ENCODE data around the gene TMEM9. TPM values are rescaled to one million over a fixed set of nuclear protein-coding genes. Genes with fewer than 3 reads are reported as not detected.

TMEM9 gene
- total RNA-seq, 3 donors from 2014 or later (not counting 1 experiment from before 2014, with no cell fraction given), result 16.2 to 18.1 (median 16.9) TPM

- Mint-ChIP-seq H3K36me3 (no peaks in the 10 kb centered on the region), H3K27ac (no peak overlapping the region), H3K4me3 (no peak overlapping the region), H3K4me1 (no peaks in the 10 kb centered on the region), H3K27me3 (ENCODE audit: low read depth in 2 of 2) (peaks cover 0 to 5% of the 10 kb centered on the region in 2 donors), H3K9me3 (no peaks in the 10 kb centered on the region)
- Histone ChIP-seq H3K27me3 (ENCODE audit: control insufficient read depth, insufficient read depth, low read length) (no peaks in the 10 kb centered on the region), H3K27ac (ENCODE audit: low read length) (no peak overlapping the region), H3K4me3 (ENCODE audit: low read length) (no peak overlapping the region), H3K36me3 (ENCODE audit: control insufficient read depth, insufficient read depth, low read length) (no peaks in the 10 kb centered on the region), H3K4me1 (ENCODE audit: control insufficient read depth, insufficient read depth, low read length) (peaks cover under 1% of the 10 kb centered on the region), H3K9me3 (ENCODE audit: control insufficient read depth, insufficient read depth, low read length) (no peaks in the 10 kb centered on the region)
- ATAC-seq (no peak), DNase-seq (no peak)
- intact Hi-C loops (cut with micrococcal nuclease), result no loop called here
- WGBS (ENCODE audit: insufficient coverage), result 90% methylated on average over 1 of the region's 1 CpG
- TF ChIP-seq, protein P1, sequence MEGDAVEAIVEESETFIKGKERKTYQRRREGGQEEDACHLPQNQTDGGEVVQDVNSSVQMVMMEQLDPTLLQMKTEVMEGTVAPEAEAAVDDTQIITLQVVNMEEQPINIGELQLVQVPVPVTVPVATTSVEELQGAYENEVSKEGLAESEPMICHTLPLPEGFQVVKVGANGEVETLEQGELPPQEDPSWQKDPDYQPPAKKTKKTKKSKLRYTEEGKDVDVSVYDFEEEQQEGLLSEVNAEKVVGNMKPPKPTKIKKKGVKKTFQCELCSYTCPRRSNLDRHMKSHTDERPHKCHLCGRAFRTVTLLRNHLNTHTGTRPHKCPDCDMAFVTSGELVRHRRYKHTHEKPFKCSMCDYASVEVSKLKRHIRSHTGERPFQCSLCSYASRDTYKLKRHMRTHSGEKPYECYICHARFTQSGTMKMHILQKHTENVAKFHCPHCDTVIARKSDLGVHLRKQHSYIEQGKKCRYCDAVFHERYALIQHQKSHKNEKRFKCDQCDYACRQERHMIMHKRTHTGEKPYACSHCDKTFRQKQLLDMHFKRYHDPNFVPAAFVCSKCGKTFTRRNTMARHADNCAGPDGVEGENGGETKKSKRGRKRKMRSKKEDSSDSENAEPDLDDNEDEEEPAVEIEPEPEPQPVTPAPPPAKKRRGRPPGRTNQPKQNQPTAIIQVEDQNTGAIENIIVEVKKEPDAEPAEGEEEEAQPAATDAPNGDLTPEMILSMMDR (IDR thresholded peaks at IDR 0.05), result no peak
These were observed 45.7 kb downstream of the TMEM9 start for GRCh38 chr1:201108614-201109013.

- intact Hi-C loops (cut with micrococcal nuclease), result no loop called here
- Mint-ChIP-seq H3K4me1 (no peaks in the 10 kb centered on the region), H3K36me3 (no peaks in the 10 kb centered on the region), H3K4me3 (no peak overlapping the region), H3K9me3 (no peaks in the 10 kb centered on the region), H3K27ac (no peak overlapping the region), H3K27me3 (ENCODE audit: low read depth in 2 of 2) (no peaks in the 10 kb centered on the region)
- no peaks in the 10 kb centered on the region for H3K36me3 ChIP-seq (ENCODE audit: control insufficient read depth, insufficient read depth, low read length)
- DNase-seq (no peak), ATAC-seq (no peak)
- H3K4me3 ChIP-seq (ENCODE audit: low read length), result no peak overlapping the region
- H3K4me1 ChIP-seq (ENCODE audit: control insufficient read depth, insufficient read depth, low read length), result no peaks in the 10 kb centered on the region
- no peak overlapping the region for H3K27ac ChIP-seq (ENCODE audit: low read length)
- H3K9me3 ChIP-seq (ENCODE audit: control insufficient read depth, insufficient read depth, low read length), result no peaks in the 10 kb centered on the region
- WGBS (ENCODE audit: insufficient coverage), result 82% methylated on average over 5 of the region's 5 CpGs
- TF ChIP-seq, protein P1 (IDR thresholded peaks at IDR 0.05), result no peak
- H3K27me3 ChIP-seq (ENCODE audit: control insufficient read depth, insufficient read depth, low read length), result no peaks in the 10 kb centered on the region
These were observed 48.6 kb downstream of the TMEM9 start for GRCh38 chr1:201105688-201106087.

GRCh38 chr1:201104141-201104540 lies 50.1 kb downstream of the TMEM9 start:
- TF ChIP-seq, protein P1 (IDR thresholded peaks at IDR 0.05), result no peak
- H3K9me3 ChIP-seq (ENCODE audit: control insufficient read depth, insufficient read depth, low read length), result no peaks in the 10 kb centered on the region
- ATAC-seq, result no peak
- no peaks in the 10 kb centered on the region for H3K27me3 Mint-ChIP-seq (ENCODE audit: low read depth in 2 of 2)
- no peaks in the 10 kb centered on the region for H3K4me1 Mint-ChIP-seq
- H3K36me3 ChIP-seq (ENCODE audit: control insufficient read depth, insufficient read depth, low read length), result no peaks in the 10 kb centered on the region
- H3K4me3 Mint-ChIP-seq, result no peak overlapping the region
- H3K9me3 Mint-ChIP-seq, result no peaks in the 10 kb centered on the region
- no peak overlapping the region for H3K27ac ChIP-seq (ENCODE audit: low read length)
- no peaks in the 10 kb centered on the region for H3K36me3 Mint-ChIP-seq
- WGBS (ENCODE audit: insufficient coverage), result no CpG with 5 or more reads among the region's 1 CpG
- intact Hi-C loops (cut with micrococcal nuclease), result no loop called here
- H3K4me3 ChIP-seq (ENCODE audit: low read length), result no peak overlapping the region
- H3K27ac Mint-ChIP-seq, result no peak overlapping the region
- no peaks in the 10 kb centered on the region for H3K27me3 ChIP-seq (ENCODE audit: control insufficient read depth, insufficient read depth, low read length)
- H3K4me1 ChIP-seq (ENCODE audit: control insufficient read depth, insufficient read depth, low read length), result no peaks in the 10 kb centered on the region
- DNase-seq, result no peak

DNA sequence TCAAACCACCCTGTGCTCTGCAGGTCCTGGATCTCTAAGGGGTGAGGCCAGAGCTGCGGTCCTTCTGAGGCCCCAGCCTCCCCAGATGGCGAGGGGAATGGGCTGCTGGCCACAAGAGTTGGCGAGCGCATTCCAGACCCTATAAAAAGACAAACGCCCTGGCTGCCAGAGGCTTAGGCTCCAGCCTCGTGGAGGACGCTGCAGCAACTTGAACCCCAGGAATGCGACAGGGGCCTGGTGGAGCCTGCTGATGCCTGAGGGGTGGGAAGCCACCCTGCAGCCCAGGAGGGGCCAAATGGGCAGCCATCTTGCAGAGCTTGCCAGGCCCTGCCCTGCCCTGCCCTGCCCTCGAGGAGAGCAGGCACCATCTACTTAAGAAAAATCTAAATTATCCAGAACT lies 50.6 kb downstream of the TMEM9 start:
- no peaks in the 10 kb centered on the region for H3K27me3 Mint-ChIP-seq (ENCODE audit: low read depth in 2 of 2)
- H3K27ac Mint-ChIP-seq, result no peak overlapping the region
- no peak for DNase-seq
- Histone ChIP-seq H3K36me3 (ENCODE audit: control insufficient read depth, insufficient read depth, low read length) (no peaks in the 10 kb centered on the region), H3K9me3 (ENCODE audit: control insufficient read depth, insufficient read depth, low read length) (no peaks in the 10 kb centered on the region), H3K4me3 (ENCODE audit: low read length) (no peak overlapping the region), H3K27ac (ENCODE audit: low read length) (no peak overlapping the region), H3K27me3 (ENCODE audit: control insufficient read depth, insufficient read depth, low read length) (no peaks in the 10 kb centered on the region), H3K4me1 (ENCODE audit: control insufficient read depth, insufficient read depth, low read length) (no peaks in the 10 kb centered on the region)
- H3K4me3 Mint-ChIP-seq, result no peak overlapping the region
- intact Hi-C loops (cut with micrococcal nuclease), result no loop called here
- no peaks in the 10 kb centered on the region for H3K4me1 Mint-ChIP-seq
- no peaks in the 10 kb centered on the region for H3K9me3 Mint-ChIP-seq
- TF ChIP-seq, protein P1 (IDR thresholded peaks at IDR 0.05), result no peak
- WGBS (ENCODE audit: insufficient coverage), result 91% methylated on average over 9 of the region's 9 CpGs
- no peaks in the 10 kb centered on the region for H3K36me3 Mint-ChIP-seq
- no peak for ATAC-seq

Data from natural killer cell (primary cell).